Gastroesophageal sphincter (tissue), 3 donors: ENCODE data around the gene THEM5.

Experiments used
- CTCF ChIP-seq, 4 experiments: fragments of 200-600 bp in 2 of 4; fragments of 450-650 bp in 2 of 4; sonication (generic) in 1 of 4; IDR thresholded peaks; one replicate each; pipeline ENCODE4 v1.5.1; 2017 to 2019; ENCODE audit warnings: antibody characterized with exemption in 4 of 4, mild to moderate bottlenecking in 2 of 4, moderate library complexity in 2 of 4
- EP300 ChIP-seq: sonication (generic); formaldehyde crosslinking; IDR thresholded peaks from one replicate; pipeline ENCODE4 v1.6.1; 2017; ENCODE audit warnings: antibody characterized with exemption, mild to moderate bottlenecking
- POLR2A ChIP-seq, 2 donors: fragments of 450-650 bp; IDR thresholded peaks; one replicate each; pipeline ENCODE4 v1.6.1; 2017; ENCODE audit warnings: antibody characterized with exemption in 2 of 2, mild to moderate bottlenecking in 2 of 2, moderate library complexity in 1 of 2

GRCh38 chr1:151893176-151893924 lies 39.8 kb upstream of the THEM5 start:
- TF ChIP-seq POLR2A (IDR thresholded peaks at IDR 0.05) (no peak), CTCF (IDR thresholded peaks at IDR 0.05) (no peak), EP300 (no peak)
